SIG-M5 treated with dmso at 0.1 percent for 504 hours (cell line): ENCODE data around the gene SPACA7.
"Not testable (repeated sequence)": the region's sequence is repeated elsewhere in the genome, so short reads cannot be mapped to it uniquely, and the experiment has no call there.

Experiments
- DNase-seq: peaks from one replicate; lab custom pipeline; 2025; ENCODE audit not compliant: unreplicated experiment; lab: John Stamatoyannopoulos, UW

SPACA7 gene

DNA sequence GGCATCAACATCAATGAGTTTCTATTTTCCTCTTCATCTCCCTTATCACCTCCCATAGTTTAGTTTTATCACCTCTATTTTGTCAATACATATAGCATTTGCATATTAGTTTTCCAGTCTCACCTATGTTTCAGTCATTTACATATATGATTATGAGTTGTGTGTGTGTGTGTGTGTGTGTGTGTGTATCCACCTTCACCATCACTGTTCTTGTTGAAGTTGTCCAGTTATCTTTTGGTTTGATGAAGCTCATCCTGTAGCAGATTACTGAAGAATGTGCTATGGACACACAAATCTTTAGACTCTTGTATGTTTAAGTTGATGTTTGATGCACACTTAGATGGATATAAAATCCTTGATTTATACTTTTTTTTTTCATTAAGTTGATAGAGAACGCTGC, 40.5 kb downstream of the SPACA7 start:
- no peak for DNase-seq

DNA sequence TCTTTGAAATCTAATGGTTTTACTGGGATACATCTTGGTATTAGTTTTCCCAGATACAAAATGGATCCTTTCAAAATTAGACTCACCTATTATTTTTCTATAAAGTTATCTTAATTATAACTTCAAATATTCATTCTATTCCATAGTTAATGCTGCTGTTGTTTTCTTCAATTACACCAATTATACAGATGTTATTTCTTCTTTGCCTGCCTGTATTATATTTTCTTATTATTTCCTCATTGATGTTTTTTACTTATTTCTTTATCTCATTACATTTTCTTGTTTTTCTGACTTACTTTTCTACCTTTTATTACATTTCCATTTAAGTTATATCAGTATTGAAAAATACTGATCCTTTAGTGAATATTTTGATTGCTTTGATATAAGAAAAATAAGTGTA, 40.9 kb downstream of the SPACA7 start:
- DNase-seq, result no peak

DNA sequence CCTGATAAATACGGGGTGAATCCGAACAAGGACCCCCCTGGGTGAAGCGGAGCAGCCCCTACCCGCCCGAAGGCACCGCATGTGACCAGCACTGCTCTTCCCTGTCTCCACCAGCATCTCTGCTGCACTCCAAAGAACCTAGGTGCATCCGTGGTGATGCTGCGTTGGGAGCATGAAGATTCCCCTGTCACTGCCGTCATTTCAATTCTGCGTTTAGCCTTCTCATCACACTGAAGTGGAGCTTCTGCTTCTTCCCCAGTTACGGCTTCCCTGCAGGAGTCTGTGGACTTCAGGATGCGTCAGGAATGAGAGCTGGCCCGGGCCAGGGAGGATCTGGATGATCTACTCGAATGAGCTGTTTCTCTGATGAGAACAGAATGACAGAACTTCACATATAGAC, 47.9 kb downstream of the SPACA7 start:
- no peak for DNase-seq

GRCh38 chr13:112428704-112429103, 52.5 kb downstream of the SPACA7 start:
- no peak for DNase-seq

DNA sequence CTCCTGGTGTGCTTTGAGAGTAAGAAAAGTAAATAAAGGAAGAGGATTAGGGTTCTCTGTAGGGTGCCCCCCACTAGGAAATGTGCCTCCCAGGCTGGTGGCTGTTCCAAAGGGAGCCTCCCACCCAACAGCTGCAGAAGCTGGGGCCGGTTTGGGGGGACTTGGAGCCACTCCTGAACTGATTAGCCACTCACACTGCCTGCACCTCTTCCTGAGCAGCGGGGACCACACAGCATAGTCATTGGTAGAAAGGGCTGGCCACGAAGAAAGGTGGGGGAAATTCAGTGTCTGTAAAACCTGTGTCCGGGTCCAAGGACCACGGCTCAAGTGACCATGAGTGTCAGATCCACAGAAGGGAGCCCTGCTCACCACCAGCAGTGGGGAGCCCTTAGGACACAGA, 55.6 kb downstream of the SPACA7 start:
- DNase-seq, result no peak

DNA sequence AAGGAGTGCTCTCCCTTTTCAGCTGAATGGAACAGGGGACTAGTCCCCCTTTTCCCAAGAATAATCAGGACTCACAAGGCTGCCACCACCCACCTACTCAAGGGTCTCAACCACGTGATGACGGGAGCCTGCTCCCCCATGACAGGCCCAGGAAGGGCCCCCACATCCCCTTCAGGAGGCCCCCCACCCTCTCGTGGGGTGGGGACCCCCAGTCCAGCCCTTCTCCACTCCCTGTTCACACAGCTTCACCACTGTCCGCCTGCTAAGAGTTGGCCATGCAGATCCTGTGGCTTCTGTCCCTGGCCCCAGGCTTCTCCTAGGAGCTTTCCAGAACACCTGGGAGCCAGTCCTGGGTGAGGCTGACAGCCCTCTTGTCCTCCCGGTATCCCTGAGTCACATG, 56.6 kb downstream of the SPACA7 start:
- DNase-seq, result not testable (repeated sequence)

DNA sequence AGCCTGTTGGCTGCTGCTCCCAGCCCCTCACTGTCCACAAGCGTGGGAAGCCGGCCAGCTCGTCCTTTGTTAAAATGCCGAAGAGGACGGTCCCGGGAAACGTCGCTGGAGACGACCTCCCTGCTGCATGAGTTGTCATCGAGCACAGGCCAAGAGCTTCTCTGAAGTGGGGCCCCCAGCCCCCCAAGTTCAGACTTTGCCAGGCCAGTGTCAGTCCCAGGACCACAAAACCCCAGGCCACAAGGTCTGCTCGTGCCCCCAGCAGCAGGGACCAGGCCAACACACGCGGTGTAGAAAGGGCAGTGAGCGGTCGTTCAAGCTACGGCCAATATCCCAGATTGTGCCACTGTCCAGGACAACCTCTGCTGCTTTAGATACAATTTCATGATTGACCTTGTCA, 57.4 kb downstream of the SPACA7 start:
- DNase-seq, result not testable (repeated sequence)

DNA sequence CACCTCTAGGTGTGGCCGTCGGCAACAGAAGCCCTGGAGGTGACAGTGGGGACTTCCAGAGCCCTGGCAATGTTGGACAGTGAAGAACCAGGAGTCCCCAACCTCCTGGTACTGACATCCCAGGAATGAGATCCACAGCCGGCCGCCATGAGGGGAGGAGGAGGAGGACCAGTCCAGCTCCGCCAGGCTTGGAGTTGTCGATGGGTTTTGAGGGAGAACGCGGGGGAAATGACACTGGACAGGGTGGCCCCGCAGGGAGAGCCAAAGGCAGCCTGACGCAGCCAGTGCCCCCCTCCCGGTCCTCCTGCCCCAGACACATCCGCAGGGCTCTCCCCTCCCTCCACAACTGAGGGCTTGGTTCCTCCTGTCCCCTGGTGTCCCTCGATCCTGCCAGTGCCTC, 57.9 kb downstream of the SPACA7 start:
- no peak for DNase-seq

- DNase-seq, result no peak
Observed at GRCh38 chr13:112434937-112435523, 58.9 kb downstream of the SPACA7 start.

- DNase-seq, result no peak
Observed at GRCh38 chr13:112435973-112436372, 59.8 kb downstream of the SPACA7 start.

DNA sequence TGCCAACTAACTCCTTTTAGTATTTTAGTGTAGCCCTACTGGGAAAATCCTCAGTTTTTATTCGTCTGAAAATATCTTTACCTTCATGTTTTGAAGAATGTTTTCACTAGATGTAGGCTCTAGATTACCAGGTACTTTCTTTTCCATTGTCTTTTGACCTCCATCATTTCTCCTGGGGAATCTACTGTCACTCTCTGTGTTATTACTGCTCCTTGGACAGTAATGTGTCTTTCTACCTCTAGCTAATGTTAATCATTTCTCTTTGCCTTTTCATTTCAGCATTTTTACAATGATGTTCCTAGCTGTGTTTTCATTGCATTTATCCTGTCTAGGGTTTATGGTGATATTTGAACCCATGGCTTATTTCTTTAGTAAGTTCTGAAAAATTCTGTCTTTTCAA, 61.9 kb downstream of the SPACA7 start:
- no peak for DNase-seq

DNA sequence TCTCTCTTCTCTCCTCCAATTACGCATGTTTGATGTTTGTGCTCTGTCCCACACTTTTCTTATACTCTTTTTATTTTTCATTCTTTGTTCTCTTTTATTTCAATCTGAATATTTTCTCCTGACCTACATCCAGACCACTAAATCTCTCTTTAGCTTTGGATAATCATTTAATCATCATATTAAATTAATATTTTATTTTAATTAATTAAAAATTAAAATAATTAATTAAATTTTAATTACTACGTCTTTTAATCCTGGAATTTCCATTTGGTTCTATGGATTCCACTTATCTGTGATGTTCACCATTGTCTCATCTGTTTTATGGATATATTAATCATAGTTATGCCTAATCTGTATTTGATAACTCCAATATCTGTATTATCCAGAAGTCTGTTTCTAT, 62.4 kb downstream of the SPACA7 start:
- no peak for DNase-seq

DNA sequence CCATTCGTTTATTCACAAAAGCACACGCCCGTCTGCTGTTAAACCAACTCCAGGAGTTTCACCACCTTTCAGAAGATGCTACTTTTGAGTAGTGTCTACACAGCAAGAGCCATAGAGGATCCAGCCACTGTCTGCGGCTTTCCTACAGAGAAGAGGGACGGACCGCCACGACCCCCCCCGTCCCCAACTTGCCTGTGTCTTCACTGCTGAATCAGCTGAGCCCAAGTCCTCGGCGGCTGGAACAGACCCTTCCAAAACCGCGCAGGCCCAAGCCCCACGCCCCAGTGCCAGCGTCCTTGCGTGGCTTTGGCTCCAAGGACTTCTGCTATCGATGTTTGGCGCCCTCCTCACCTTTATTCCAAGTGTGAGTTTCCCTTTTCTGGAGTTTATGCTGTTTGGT, 65.1 kb downstream of the SPACA7 start:
- DNase-seq, result no peak

GRCh38 chr13:112441779-112442310, 65.7 kb downstream of the SPACA7 start:
- no peak for DNase-seq

DNA sequence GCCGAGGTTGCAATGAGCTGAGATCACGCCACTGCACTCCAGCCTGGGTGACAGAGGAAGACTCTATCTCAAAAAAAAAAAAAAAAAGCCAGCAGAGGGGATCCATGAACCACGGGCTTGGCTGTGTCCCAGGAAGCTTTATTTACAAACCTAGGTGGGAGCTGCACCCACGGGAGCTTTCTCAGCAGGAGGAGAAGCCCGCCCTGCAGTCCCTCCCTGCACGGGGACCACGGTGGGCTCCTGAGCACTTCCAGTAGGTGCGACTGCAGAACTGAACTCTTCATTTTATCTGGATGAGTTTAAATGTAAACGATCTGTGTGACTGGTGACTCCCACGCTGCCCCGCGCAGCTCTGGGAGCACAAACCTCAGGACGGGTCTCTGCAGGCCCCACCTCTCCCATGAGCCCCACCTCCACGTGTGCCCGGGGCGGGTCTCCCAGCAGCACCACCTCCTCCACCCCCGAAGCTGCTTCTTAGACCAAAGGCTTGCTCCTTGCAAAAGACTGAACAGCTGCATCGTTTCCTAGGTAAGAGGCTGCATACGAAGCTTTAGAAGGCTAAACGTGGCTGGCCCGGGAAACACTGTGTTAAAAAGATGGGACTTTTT, 66.4 kb downstream of the SPACA7 start:
- DNase-seq, result no peak

DNA sequence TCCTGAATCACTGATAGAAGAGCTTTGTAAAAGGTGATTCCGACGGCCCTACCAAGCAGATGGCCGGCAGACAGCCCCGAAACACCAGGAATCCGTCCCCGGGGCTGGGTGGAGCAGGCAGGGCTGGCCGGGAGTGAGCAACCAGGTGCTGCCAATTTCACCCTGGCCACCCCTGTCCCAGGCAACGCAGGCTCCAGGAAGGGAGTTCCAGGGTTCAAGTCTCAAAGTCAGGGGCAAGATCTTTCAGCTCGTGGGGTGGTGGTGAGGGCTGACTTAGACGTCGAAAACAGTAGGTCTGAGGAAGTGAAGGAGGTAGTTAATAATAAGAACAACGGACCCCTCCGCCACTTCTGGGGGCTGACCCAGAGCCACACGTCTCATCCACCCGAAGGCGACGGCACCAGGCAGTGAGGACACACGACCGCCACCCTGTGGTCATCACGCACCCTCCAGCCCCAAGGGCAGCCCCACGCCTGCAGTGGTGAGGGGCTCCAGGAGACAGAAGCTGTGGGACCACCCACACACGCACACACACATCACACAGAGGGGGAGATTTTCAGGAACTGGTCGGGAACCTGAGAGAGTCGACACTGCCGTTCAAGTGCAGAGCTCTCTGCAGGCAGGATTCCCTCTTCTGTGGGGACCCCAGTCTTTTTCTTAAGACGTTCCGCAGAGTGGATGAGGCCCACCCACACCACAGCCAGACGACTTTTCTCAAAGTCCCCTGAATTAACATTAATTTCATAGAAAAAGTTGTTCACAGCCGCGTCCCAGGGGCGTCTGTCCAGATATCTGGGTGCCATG, 67.2 kb downstream of the SPACA7 start:
- DNase-seq, result no peak

DNA sequence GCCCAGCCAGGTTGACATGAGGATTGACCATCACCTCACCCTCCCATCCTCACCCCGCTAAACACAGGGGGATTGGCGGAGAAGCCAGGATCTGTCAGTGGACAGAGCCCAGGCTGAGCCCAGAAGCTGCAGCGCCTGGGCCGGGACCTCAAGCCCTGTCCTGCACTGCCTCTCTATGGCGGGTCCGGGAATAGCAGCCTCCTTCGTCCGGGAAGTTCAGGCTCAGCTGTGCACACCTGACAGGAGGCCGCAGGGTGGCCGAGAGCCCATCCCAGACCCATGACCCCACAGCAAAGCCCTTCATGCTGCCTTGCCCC, 67.8 kb downstream of the SPACA7 start:
- peak; percentile 54 for DNase-seq

DNA sequence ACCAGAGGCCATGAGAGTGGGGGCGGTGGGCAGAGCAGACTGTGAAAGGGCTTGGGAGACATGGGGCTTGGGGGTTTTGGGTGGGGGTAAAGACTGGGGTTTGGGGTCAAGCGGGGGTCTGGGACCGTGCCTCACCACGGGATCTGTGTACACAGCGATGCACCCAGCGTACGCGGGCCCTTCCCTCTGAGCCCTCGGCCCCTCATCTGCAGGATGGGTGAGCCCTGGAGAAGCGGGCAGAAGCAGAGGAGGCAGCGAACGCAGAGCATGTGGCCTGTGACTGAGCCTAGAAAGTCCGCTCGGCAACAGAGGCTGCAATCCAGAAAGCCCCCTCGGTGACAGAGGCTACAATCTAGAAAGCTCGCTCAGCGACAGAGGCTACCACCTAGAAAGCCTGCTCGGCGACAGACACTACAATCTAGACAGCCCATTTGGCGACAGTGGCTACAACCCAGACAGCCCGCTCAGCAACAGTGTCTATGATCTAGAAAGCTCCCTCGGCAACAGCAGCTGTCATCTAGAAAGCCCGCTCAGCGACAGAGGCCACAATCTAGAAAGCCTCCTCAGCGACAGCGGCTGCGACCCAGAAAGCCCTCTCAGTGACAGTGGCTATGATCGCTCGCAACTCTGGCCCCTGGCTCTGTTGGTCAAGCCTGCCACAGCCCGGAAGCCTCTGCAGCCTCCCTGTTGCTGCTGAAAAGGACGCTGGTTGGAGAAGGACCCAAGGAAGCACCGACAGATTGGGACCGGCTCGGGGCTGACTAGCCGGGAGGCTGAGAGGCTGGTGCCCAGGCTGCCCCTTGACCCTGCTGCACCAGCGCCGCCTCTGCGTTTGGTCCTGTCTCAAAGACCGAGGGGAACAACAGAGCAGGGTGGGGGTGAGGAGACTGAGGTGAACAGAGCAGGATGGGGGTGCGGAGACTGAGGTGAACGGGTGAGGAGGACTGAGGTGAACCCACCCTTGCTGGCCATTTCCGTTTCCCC, 68.6 kb downstream of the SPACA7 start:
- no peak for DNase-seq

GRCh38 chr13:112445411-112446271, 69.5 kb downstream of the SPACA7 start:
- DNase-seq, result no peak

GRCh38 chr13:112446347-112446861, 70.2 kb downstream of the SPACA7 start:
- no peak for DNase-seq
